Effector memory CD8-positive, alpha-beta T cell (primary cell): ENCODE results near the gene MEGF6.

ENCODE experiments used
- ATAC-seq: fragments of 150-1000 bp; cut with Tn5 transposase; replicated peaks from 2 replicates; pipeline ENCODE4 v1.10.0; 2021; ENCODE audit warnings: mild to moderate bottlenecking, moderate library complexity
- DNase-seq, 3 experiments: peaks; one replicate each; pipeline ENCODE4 v3.0.0; 2021
- H3K27ac Mint-ChIP-seq, 2 donors: one replicate each; pipeline ENCODE4 v1.8.0; 2022; ENCODE audit warnings: mild to moderate bottlenecking in 2 of 2, mixed read lengths in 2 of 2, moderate library complexity in 2 of 2
- H3K27me3 Mint-ChIP-seq, 2 donors: one replicate each; pipeline ENCODE4 v1.8.0; 2022; ENCODE audit warnings: mixed read lengths in 2 of 2
- H3K36me3 Mint-ChIP-seq: one replicate; pipeline ENCODE4 v1.8.0; 2022; ENCODE audit warnings: mild to moderate bottlenecking, moderate library complexity, mixed read lengths; ENCODE audit not compliant: insufficient read depth
- H3K4me1 Mint-ChIP-seq, 2 donors: one replicate each; pipeline ENCODE4 v1.8.0; 2022; ENCODE audit warnings: low read depth in 2 of 2, mixed read lengths in 2 of 2
- H3K4me3 Mint-ChIP-seq, 2 donors: one replicate each; pipeline ENCODE4 v1.8.0; 2022; ENCODE audit warnings: mild to moderate bottlenecking in 2 of 2, mixed read lengths in 2 of 2, moderate library complexity in 2 of 2
- H3K9me3 Mint-ChIP-seq, 2 donors: one replicate each; pipeline ENCODE4 v1.8.0; 2022; ENCODE audit warnings: mixed read lengths in 2 of 2

MEGF6 gene

GRCh38 chr1:3463891-3464648 is 147.2 kb downstream of the MEGF6 start:
- H3K36me3 Mint-ChIP-seq = no peaks in the 10 kb centered on the region
- no peak for DNase-seq
- H3K4me1 Mint-ChIP-seq = no peaks in the 10 kb centered on the region
- no peaks in the 10 kb centered on the region for H3K9me3 Mint-ChIP-seq
- no peak overlapping the region for H3K27ac Mint-ChIP-seq
- H3K4me3 Mint-ChIP-seq = no peak overlapping the region
- H3K27me3 Mint-ChIP-seq = peaks cover 0 to 26% of the 10 kb centered on the region in 2 donors
- no peak for ATAC-seq

GRCh38 chr1:3463408-3463863 is 147.9 kb downstream of the MEGF6 start:
- ATAC-seq (no peak), DNase-seq (no peak)
- Mint-ChIP-seq H3K4me3 (no peak overlapping the region), H3K36me3 (no peaks in the 10 kb centered on the region), H3K4me1 (no peaks in the 10 kb centered on the region), H3K27ac (no peak overlapping the region), H3K9me3 (no peaks in the 10 kb centered on the region), H3K27me3 (peaks cover 0 to 26% of the 10 kb centered on the region in 2 donors)

DNA sequence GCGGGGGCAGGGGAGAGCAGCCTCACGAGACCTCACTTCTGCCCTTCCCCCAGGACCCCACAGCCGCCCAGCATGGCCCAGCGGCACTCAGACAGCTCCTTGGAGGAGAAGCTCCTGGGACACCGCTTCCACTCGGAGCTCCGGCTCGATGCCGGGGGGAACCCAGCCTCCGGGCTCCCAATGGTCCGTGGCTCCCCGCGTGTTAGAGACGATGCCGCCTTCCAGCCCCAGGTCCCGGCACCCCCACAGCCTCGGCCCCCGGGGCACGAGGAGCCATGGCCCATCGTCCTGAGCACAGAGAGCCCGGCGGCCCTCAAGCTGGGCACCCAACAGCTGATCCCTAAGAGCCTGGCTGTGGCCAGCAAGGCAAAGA is 148.3 kb downstream of the MEGF6 start:
- Mint-ChIP-seq H3K27me3 (peaks cover 0 to 26% of the 10 kb centered on the region in 2 donors), H3K36me3 (no peaks in the 10 kb centered on the region), H3K4me1 (no peaks in the 10 kb centered on the region), H3K4me3 (no peak overlapping the region), H3K27ac (no peak overlapping the region), H3K9me3 (no peaks in the 10 kb centered on the region)
- DNase-seq (no peak), ATAC-seq (no peak)

GRCh38 chr1:3462356-3463012 is 148.8 kb downstream of the MEGF6 start:
- H3K4me1 Mint-ChIP-seq = no peaks in the 10 kb centered on the region
- H3K9me3 Mint-ChIP-seq = no peaks in the 10 kb centered on the region
- no peak for DNase-seq
- no peaks in the 10 kb centered on the region for H3K36me3 Mint-ChIP-seq
- ATAC-seq = no peak
- H3K4me3 Mint-ChIP-seq = no peak overlapping the region
- no peak overlapping the region for H3K27ac Mint-ChIP-seq
- H3K27me3 Mint-ChIP-seq = peaks cover 0 to 26% of the 10 kb centered on the region in 2 donors

- no peaks in the 10 kb centered on the region for H3K9me3 Mint-ChIP-seq
- H3K27me3 Mint-ChIP-seq = peaks cover 0 to 26% of the 10 kb centered on the region in 2 donors
- H3K4me1 Mint-ChIP-seq = peaks cover 0 to 2% of the 10 kb centered on the region in 2 donors
- no peak for DNase-seq
- no peak for ATAC-seq
- H3K36me3 Mint-ChIP-seq = no peaks in the 10 kb centered on the region
- H3K27ac Mint-ChIP-seq = no peak overlapping the region
- H3K4me3 Mint-ChIP-seq = no peak overlapping the region
Measured at GRCh38 chr1:3461934-3462275, 149.4 kb downstream of the MEGF6 start.

DNA sequence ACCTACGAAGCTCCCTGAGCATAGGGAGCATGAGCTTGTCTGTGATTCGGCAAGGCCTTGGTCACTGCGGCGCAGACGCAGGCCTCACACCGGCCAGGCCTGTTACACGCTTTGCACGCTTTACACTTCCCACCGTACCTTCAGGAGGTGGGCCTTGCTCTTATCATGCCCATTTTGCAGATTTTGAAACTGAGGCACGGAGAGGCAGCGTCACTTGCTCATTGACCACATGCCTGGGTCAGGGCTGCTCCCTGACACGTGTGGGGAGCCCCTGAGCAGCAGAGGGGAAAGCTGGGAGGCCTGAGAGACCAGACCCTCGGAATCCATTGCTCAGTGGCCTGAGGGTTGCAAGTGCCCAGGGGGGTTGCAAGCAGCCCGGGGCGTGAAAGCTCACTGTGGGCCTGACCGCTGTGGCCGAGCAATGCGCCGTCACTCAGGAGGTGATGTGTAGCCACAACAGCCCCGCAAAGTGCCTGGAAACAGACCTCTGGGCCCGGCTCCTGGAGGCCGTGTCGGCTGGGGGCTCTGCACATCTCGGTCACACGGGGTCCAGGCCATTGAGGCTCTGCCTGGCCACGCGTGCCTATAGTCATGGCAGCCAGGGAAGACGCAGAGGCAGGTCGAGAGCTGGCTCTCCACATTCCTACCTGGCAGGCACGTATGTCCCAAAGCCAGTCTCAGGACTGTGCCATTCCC is 149.9 kb downstream of the MEGF6 start:
- Mint-ChIP-seq H3K9me3 (no peaks in the 10 kb centered on the region), H3K4me1 (peaks cover 0 to 2% of the 10 kb centered on the region in 2 donors), H3K36me3 (no peaks in the 10 kb centered on the region), H3K27ac (no peak overlapping the region), H3K4me3 (no peak overlapping the region), H3K27me3 (peaks cover 0 to 23% of the 10 kb centered on the region in 2 donors)
- ATAC-seq (no peak), DNase-seq (no peak)

DNA sequence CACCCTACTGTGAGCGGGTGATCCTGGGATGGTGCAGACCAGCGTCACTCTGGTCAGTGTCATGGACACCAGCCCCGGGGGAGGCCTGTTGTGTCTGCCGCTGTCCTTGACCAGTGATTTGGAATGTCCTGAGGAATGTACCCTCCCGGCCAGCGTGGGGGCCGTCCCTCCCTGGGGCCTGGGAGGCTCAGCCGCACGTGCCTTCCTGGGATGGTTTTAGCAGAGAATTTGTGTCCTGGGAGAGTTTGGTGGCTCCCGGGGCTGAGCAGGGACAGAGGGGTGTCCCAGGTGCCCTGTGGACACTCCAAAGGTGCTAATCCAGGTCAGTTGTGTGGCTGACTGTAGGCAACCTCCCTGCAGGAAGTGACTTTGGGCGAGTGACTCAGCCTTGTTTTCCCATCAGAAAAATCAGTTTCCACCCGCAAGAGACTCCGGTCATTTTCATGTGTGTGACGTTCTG is 150.6 kb downstream of the MEGF6 start:
- H3K36me3 Mint-ChIP-seq = no peaks in the 10 kb centered on the region
- no peak overlapping the region for H3K4me3 Mint-ChIP-seq
- peaks cover 0 to 16% of the 10 kb centered on the region in 2 donors for H3K27me3 Mint-ChIP-seq
- H3K9me3 Mint-ChIP-seq = no peaks in the 10 kb centered on the region
- H3K27ac Mint-ChIP-seq = no peak overlapping the region
- ATAC-seq = no peak
- peaks cover 0 to 2% of the 10 kb centered on the region in 2 donors for H3K4me1 Mint-ChIP-seq
- DNase-seq = no peak

DNA sequence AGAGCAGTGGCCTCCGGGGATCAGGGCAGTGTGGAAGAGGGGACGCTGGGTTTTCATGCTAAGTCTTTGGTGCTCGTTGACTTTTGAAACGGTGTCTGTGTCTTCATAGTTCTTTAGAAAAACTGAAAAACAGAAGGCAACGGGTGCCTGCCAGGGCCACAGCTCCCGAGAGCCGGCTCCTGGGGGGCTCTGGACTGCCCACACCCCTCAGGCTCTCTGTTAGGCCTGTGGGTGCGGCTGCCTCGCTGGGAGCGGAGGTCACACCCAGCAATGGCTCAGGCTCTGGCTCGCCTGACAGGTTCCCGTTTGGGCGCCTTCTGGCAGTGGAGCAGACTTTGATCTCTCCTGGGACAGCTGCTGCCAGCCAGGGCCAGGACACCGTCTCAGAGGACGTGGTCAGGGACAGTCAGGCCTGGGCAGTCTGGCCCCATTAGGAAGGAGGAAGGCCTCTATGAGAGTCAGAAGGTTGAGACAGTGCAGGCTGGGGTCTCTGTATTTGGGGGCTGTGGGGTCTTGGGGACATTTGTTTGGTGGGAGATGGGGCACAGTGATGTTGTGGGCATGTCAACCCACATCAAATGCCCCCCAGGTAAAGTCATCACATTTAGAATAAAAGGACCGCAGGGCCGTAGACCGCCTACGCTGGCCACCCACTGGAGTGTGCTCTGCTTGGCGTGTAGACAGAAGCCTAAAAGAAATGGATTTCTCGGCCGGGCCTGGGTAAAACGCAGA is 151.2 kb downstream of the MEGF6 start:
- Mint-ChIP-seq H3K4me1 (peaks cover 0 to 2% of the 10 kb centered on the region in 2 donors), H3K27ac (no peak overlapping the region), H3K9me3 (no peaks in the 10 kb centered on the region), H3K4me3 (no peak overlapping the region), H3K27me3 (peaks cover 0 to 10% of the 10 kb centered on the region in 2 donors), H3K36me3 (no peaks in the 10 kb centered on the region)
- DNase-seq = no peak
- no peak for ATAC-seq

- no peak overlapping the region for H3K27ac Mint-ChIP-seq
- DNase-seq (no peak), ATAC-seq (no peak)
- H3K27me3 Mint-ChIP-seq = peaks cover 0 to 5% of the 10 kb centered on the region in 2 donors
- peaks cover 0 to 2% of the 10 kb centered on the region in 2 donors for H3K4me1 Mint-ChIP-seq
- H3K36me3 Mint-ChIP-seq = no peaks in the 10 kb centered on the region
- no peaks in the 10 kb centered on the region for H3K9me3 Mint-ChIP-seq
- no peak overlapping the region for H3K4me3 Mint-ChIP-seq
Measured at GRCh38 chr1:3459051-3459908, 152.0 kb downstream of the MEGF6 start.

DNA sequence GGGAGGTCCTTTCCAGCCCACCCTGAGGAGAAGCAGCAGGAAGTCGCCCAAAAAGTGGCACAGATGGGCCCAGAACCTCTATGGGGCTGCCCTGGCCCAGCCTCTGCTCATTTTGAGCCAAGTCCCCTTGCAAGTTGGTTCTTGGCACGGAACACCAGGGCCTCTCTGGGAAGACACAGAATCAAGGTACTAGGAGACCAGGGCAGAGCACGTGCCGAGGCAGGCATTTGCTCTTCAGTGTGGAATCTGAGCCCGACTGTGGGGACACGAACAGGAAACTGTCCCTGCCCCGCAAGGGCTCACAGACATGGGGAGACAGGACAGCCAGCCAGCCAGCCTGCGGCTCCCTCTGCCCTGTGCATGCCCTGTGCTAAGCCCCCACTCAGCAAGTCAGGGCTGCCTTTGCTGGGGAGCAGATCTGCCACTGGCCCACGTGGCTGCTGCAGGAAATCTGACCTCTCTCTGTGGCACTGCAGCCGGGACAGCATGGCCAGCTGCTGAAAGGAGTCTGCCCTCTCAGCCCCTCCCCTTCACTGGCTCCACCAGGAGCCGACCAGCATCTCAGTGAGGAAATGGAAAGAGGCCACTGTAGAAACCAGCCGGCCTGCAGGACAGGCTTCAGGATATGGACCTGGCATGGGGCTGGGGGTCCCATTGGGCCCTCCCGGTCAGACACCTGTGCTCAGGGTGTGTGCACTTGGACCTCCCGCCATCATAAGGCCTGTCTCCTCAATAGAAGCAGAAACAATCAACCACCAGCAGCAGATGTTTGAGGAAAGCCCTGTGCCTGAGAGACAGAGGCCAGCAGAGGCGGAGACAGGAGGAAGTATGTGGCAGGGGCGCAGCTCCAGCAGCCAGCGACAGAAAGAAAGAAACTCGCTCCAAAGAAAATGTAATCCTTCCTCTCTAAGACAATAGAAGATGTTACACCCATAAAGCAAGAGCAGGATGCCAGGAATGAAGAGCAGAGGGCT is 153.1 kb downstream of the MEGF6 start:
- H3K27ac Mint-ChIP-seq = no peak overlapping the region
- H3K36me3 Mint-ChIP-seq = no peaks in the 10 kb centered on the region
- peaks cover 3 to 8% of the 10 kb centered on the region in 2 donors for H3K27me3 Mint-ChIP-seq
- H3K4me1 Mint-ChIP-seq = peaks cover 1 to 6% of the 10 kb centered on the region in 2 donors
- no peaks in the 10 kb centered on the region for H3K9me3 Mint-ChIP-seq
- DNase-seq (no peak), ATAC-seq (no peak)
- H3K4me3 Mint-ChIP-seq = no peak overlapping the region

DNA sequence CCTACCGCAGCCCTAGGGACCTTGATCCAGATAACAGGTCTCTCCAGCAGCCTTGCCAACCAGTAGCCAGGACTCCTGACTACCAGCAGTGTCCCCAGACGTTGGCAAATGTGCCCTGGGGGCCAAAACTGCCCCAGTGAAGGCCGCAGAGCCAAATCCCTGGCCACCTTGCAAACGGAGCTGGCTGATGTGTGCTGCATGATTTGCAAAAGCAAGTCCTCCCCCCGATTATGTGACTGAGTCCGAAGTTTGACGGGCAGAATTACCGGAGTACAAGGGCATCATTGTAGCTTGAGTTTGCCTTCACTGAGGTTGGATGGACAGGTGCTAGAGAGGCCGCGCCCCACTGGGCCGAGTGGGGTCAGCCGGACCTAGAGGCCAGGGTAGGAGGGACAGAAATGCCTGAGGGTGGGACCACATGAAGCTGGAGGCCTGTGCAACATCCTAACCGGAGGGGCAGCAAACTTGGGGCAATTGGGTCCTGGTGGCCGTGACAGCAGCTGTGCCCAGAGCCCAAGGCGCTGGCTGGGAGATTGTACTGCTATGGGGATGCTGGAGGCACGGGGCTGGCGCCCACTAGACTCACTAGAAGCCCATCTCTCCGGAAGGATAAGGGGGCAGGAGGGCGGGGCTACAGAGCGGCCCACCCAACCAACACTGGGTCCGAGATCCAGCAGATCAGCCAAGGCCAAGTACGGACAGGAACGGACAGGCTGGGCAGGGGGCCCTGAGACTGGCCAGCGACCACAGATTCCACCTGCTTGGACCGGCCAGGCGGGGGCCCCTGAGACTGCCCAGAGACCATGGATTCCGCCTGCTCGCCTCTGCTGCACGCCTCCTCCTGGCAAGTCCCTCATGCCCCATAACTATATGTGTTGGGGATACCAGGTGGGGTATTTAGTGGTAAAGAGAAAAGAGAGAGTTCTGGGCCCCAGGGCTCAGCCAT is 154.1 kb downstream of the MEGF6 start:
- Mint-ChIP-seq H3K27me3 (peaks cover 8 to 14% of the 10 kb centered on the region in 2 donors), H3K9me3 (no peaks in the 10 kb centered on the region), H3K27ac (no peak overlapping the region), H3K36me3 (no peaks in the 10 kb centered on the region), H3K4me3 (no peak overlapping the region), H3K4me1 (peaks cover 3 to 7% of the 10 kb centered on the region in 2 donors)
- ATAC-seq (no peak), DNase-seq (no peak)
